ENCODE results near the gene PCGF3.
A peak's percentile ranks its signal among the peaks of the same experiment; 100 is the strongest.
"Not testable (repeated sequence)": the region's sequence is repeated elsewhere in the genome, so short reads cannot be mapped to it uniquely, and the experiment has no call there.

PCGF3 gene

DNA sequence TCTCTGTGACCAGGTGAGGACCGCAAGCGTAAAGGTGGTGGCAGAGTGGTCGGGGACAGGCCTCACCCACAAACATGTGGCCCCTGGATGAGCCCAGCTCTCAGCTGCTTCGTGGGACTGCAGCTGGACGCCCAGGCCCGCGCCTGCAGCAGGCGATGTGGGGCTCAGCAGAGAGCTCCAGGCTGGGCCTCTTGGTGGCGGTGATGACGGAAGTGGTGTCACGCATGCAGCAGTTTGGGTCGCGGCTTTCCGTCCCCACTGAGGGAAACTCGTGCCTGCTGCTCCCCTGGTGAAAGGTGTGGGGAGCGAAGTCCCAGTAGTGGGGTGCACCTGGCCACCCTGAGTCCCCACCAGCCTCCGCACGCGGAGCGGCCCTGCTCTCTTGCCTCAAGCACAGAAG lies 26.9 kb downstream of the PCGF3 start:
- Histone ChIP-seq H3K27me3 (no peaks in the 10 kb centered on the region), H3K36me3 (peaks cover 46% of the 10 kb centered on the region), H3K4me3 (ENCODE audit: low read depth, low read length) (no peak overlapping the region), H3K9me3 (no peaks in the 10 kb centered on the region), H3K4me1 (no peaks in the 10 kb centered on the region)
- TF ChIP-seq, protein P1, sequence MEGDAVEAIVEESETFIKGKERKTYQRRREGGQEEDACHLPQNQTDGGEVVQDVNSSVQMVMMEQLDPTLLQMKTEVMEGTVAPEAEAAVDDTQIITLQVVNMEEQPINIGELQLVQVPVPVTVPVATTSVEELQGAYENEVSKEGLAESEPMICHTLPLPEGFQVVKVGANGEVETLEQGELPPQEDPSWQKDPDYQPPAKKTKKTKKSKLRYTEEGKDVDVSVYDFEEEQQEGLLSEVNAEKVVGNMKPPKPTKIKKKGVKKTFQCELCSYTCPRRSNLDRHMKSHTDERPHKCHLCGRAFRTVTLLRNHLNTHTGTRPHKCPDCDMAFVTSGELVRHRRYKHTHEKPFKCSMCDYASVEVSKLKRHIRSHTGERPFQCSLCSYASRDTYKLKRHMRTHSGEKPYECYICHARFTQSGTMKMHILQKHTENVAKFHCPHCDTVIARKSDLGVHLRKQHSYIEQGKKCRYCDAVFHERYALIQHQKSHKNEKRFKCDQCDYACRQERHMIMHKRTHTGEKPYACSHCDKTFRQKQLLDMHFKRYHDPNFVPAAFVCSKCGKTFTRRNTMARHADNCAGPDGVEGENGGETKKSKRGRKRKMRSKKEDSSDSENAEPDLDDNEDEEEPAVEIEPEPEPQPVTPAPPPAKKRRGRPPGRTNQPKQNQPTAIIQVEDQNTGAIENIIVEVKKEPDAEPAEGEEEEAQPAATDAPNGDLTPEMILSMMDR (IDR thresholded peaks at IDR 0.05; ENCODE audit: low read depth, low read length): no peak
- DNase-seq: no peak

DNA sequence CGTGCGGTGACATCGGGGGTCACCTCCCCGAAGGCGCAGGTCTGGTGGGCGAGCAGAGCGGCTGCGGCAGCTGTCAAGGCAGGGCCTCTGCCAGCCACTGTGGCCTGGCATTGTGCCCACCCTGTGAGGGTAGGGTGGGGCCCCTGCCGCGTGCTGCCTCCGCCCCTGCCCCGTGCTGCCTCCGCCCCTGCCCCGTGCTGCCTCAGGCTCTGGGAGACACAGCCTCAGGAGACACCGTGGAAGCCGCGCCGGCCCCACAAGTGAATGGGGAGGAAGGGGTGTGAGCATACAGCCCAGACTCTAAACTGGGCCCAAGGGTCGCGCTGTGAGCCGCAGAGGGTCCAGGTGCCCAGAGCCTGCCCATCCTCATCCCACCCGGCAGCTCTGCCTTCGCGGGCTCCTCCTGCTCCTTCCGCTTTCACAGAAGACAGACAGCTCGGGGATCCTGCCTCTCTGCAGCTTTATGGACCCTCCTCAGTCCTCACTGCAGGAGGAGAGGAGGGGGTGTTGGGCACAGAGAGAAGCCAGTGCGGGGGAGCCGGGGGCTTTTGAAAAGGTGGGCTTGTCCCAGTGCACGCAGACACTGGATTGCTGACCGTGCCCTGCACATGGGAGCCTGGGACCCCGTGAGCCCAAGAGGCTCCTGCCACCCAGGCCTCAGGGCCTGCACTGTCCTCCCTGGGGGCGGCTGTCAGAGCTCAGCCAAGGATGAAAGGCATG lies 27.4 kb downstream of the PCGF3 start:
- peak; percentile 38 for DNase-seq
- H3K4me3 ChIP-seq (ENCODE audit: low read depth, low read length): no peak overlapping the region
- H3K4me1 ChIP-seq: no peaks in the 10 kb centered on the region
- TF ChIP-seq, protein P1 (IDR thresholded peaks at IDR 0.05; ENCODE audit: low read depth, low read length): no peak
- H3K9me3 ChIP-seq: no peaks in the 10 kb centered on the region
- H3K27me3 ChIP-seq: no peaks in the 10 kb centered on the region
- H3K36me3 ChIP-seq: peaks cover 52% of the 10 kb centered on the region

DNA sequence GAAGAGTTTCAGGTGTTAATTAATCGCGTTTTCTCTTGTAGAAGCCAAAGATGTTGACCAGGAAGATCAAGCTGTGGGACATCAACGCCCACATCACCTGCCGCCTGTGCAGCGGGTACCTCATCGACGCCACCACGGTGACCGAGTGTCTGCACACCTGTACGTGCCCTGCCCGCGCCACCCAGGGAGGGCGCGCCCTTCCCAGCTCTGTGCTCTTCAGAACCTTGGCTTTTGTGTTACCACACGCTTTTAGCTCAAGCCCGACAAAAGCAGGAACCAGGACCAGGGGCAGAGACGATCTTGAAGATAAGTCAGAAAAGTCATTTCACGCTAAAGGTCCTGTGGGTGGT lies 28.0 kb downstream of the PCGF3 start:
- Histone ChIP-seq H3K4me1 (no peaks in the 10 kb centered on the region), H3K4me3 (ENCODE audit: low read depth, low read length) (no peak overlapping the region), H3K36me3 (peaks cover 52% of the 10 kb centered on the region), H3K9me3 (no peaks in the 10 kb centered on the region), H3K27me3 (no peaks in the 10 kb centered on the region)
- DNase-seq: no peak
- TF ChIP-seq, protein P1 (IDR thresholded peaks at IDR 0.05; ENCODE audit: low read depth, low read length): no peak

DNA sequence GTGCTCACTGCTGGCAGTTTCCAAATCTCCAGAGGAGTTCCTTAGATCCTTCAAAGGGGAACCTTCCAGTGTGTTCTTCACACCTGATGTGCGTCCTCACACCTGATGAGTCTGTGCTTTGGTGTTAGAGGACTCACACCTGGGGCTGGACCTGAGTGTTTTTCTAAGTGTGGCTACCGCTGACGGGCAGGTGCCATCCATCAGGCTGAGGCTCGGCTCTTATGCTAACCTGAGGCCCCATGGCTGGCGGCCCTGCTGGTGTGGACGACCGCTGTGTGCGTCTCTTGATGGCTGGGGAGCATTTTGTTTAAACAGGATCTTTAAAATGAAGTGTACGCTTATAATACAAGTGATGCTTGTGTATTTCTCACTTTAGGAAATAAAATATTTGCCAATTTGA lies 28.4 kb downstream of the PCGF3 start:
- H3K36me3 ChIP-seq: peaks cover 52% of the 10 kb centered on the region
- DNase-seq: no peak
- TF ChIP-seq, protein P1 (IDR thresholded peaks at IDR 0.05; ENCODE audit: low read depth, low read length): no peak

DNA sequence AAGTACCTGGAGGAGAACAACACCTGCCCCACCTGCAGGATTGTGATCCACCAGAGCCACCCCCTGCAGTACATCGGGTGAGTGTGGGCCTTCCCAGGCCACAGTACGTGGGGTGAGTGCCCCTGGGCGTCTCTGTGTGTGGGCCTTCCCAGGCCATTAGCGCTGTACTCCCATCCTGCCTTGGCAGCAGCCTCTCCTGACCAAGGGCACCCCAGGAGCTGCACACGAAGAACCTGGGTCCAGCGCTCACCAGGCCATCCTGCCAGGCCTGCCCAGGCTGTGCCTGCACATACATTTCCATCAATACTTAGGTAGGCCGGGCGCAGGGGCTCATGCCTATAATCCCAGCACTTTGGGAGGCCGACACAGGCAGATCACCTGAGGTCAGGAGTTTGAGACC lies 29.3 kb downstream of the PCGF3 start:
- no peak for DNase-seq
- TF ChIP-seq, protein P1 (IDR thresholded peaks at IDR 0.05; ENCODE audit: low read depth, low read length): no peak
- Histone ChIP-seq H3K36me3 (peaks cover 52% of the 10 kb centered on the region), H3K9me3 (no peaks in the 10 kb centered on the region), H3K4me3 (ENCODE audit: low read depth, low read length) (no peak overlapping the region), H3K4me1 (no peaks in the 10 kb centered on the region), H3K27me3 (no peaks in the 10 kb centered on the region)

More for the DNA sequence above, 28.4 kb downstream of the PCGF3 start:
- H3K9me3 ChIP-seq: no peaks in the 10 kb centered on the region
- H3K4me1 ChIP-seq: no peaks in the 10 kb centered on the region
- no peak overlapping the region for H3K4me3 ChIP-seq (ENCODE audit: low read depth, low read length)
- no peaks in the 10 kb centered on the region for H3K27me3 ChIP-seq

DNA sequence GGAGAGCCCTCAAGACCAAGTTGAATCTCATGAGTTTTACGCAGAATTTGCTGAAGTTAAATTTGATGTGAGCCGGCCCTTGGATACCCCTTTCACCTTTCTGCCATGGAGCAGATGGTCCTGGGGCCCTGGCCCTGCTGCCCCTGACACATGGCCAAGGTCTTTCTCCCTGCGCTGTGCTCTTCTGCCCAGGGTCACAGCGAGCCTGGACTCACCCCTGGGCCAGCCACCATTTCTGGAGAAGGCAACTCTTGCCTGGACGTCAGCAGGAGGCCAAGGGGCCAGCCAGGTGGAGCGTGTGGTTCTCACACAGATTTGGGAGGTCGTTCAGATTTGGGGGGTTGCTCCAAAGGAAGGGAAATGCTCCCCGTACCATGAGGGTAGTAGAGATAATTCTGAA lies 30.0 kb downstream of the PCGF3 start:
- no peak for DNase-seq
- TF ChIP-seq, protein P1 (IDR thresholded peaks at IDR 0.05; ENCODE audit: low read depth, low read length): no peak
- Histone ChIP-seq H3K4me1 (no peaks in the 10 kb centered on the region), H3K36me3 (peaks cover 50% of the 10 kb centered on the region), H3K9me3 (no peaks in the 10 kb centered on the region), H3K27me3 (no peaks in the 10 kb centered on the region), H3K4me3 (ENCODE audit: low read depth, low read length) (no peak overlapping the region)

DNA sequence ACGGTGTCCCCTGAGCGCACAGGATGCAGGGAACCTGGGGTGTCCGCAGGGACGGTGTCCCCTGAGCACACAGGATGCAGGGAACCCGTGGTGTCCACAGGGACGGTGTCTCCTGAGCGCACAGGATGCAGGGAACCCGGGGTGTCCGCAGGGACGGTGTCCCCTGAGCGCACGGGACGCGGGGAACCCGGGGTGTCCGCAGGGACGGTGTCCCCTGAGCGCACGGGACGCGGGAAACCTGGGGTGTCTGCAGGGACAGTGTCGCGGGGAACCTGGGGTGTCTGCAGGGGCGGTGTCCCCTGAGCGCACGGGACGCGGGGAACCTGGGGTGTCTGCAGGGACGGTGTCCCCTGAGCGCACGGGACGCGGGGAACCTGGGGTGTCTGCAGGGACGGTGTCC lies 30.9 kb downstream of the PCGF3 start:
- DNase-seq; H3K27me3 ChIP-seq; H3K9me3 ChIP-seq; H3K4me3 ChIP-seq (ENCODE audit: low read depth, low read length); H3K4me1 ChIP-seq: not testable (repeated sequence)
- H3K36me3 ChIP-seq: peaks cover 50% of the 10 kb centered on the region

Data from BE2C (cell line).